ENCODE measurements around the gene MYO16.

MYO16 gene

GRCh38 chr13:108933061-108933460, 303.6 kb downstream of the MYO16 start:
- Histone ChIP-seq H3K9me3 (no peaks in the 10 kb centered on the region), H4K20me1 (no peaks in the 10 kb centered on the region), H3K4me2 (no peak overlapping the region), H3K9ac (no peak overlapping the region), H3K4me3 (no peak overlapping the region), H3K4me1 (no peaks in the 10 kb centered on the region), H3K27ac (no peak overlapping the region), H3K27me3 (no peaks in the 10 kb centered on the region), H3K36me3 (no peaks in the 10 kb centered on the region)
- no peak for TF ChIP-seq Cebpa-rat (IDR thresholded peaks at IDR 0.05)

GRCh38 chr13:108938155-108938554, 308.7 kb downstream of the MYO16 start:
- Histone ChIP-seq H4K20me1 (no peaks in the 10 kb centered on the region), H3K4me3 (no peak overlapping the region), H3K27ac (no peak overlapping the region), H3K9ac (no peak overlapping the region), H3K9me3 (peaks cover 4% of the 10 kb centered on the region; the same call in 1 of the 2 replicates), H3K4me2 (no peak overlapping the region), H3K27me3 (no peaks in the 10 kb centered on the region), H3K36me3 (no peaks in the 10 kb centered on the region), H3K4me1 (no peaks in the 10 kb centered on the region)
- TF ChIP-seq Cebpa-rat (IDR thresholded peaks at IDR 0.05) = no peak

GRCh38 chr13:108940121-108940520, 310.7 kb downstream of the MYO16 start:
- H3K4me2 ChIP-seq = no peak overlapping the region
- no peak overlapping the region for H3K9ac ChIP-seq
- H3K36me3 ChIP-seq = no peaks in the 10 kb centered on the region
- no peak overlapping the region for H3K4me3 ChIP-seq
- H4K20me1 ChIP-seq = no peaks in the 10 kb centered on the region
- TF ChIP-seq Cebpa-rat (IDR thresholded peaks at IDR 0.05) = no peak
- H3K27me3 ChIP-seq = no peaks in the 10 kb centered on the region
- no peaks in the 10 kb centered on the region for H3K4me1 ChIP-seq
- peaks cover 4% of the 10 kb centered on the region; the same call in 1 of the 2 replicates for H3K9me3 ChIP-seq
- H3K27ac ChIP-seq = no peak overlapping the region

- Histone ChIP-seq H3K9me3 (no peaks in the 10 kb centered on the region), H3K4me3 (no peak overlapping the region), H3K4me2 (no peak overlapping the region), H3K9ac (no peak overlapping the region), H3K36me3 (no peaks in the 10 kb centered on the region), H3K27me3 (no peaks in the 10 kb centered on the region), H3K4me1 (no peaks in the 10 kb centered on the region), H3K27ac (no peak overlapping the region), H4K20me1 (no peaks in the 10 kb centered on the region)
- no peak for TF ChIP-seq Cebpa-rat (IDR thresholded peaks at IDR 0.05)
Measured at GRCh38 chr13:108943842-108944241, 314.4 kb downstream of the MYO16 start.

- Histone ChIP-seq H3K36me3 (no peaks in the 10 kb centered on the region), H3K27ac (no peak overlapping the region), H3K27me3 (no peaks in the 10 kb centered on the region), H3K9ac (no peak overlapping the region), H3K4me2 (no peak overlapping the region), H3K4me1 (no peaks in the 10 kb centered on the region), H3K4me3 (no peak overlapping the region), H3K9me3 (no peaks in the 10 kb centered on the region), H4K20me1 (no peaks in the 10 kb centered on the region)
- no peak for TF ChIP-seq Cebpa-rat (IDR thresholded peaks at IDR 0.05)
Measured at GRCh38 chr13:108944760-108945159, 315.3 kb downstream of the MYO16 start.

GRCh38 chr13:108947551-108948030, 318.2 kb downstream of the MYO16 start:
- no peaks in the 10 kb centered on the region for H3K9me3 ChIP-seq
- no peak for TF ChIP-seq Cebpa-rat (IDR thresholded peaks at IDR 0.05)
- no peaks in the 10 kb centered on the region for H3K27me3 ChIP-seq
- no peaks in the 10 kb centered on the region for H4K20me1 ChIP-seq
- no peaks in the 10 kb centered on the region for H3K4me1 ChIP-seq
- H3K4me2 ChIP-seq = no peak overlapping the region
- H3K9ac ChIP-seq = no peak overlapping the region
- H3K27ac ChIP-seq = no peak overlapping the region
- H3K4me3 ChIP-seq = no peak overlapping the region
- H3K36me3 ChIP-seq = no peaks in the 10 kb centered on the region

GRCh38 chr13:108948251-108948671, 318.9 kb downstream of the MYO16 start:
- Histone ChIP-seq H3K27me3 (no peaks in the 10 kb centered on the region), H3K36me3 (no peaks in the 10 kb centered on the region), H3K27ac (no peak overlapping the region), H3K4me3 (no peak overlapping the region), H3K9me3 (no peaks in the 10 kb centered on the region), H4K20me1 (no peaks in the 10 kb centered on the region), H3K4me2 (no peak overlapping the region), H3K4me1 (no peaks in the 10 kb centered on the region), H3K9ac (no peak overlapping the region)
- no peak for TF ChIP-seq Cebpa-rat (IDR thresholded peaks at IDR 0.05)

- no peaks in the 10 kb centered on the region for H3K36me3 ChIP-seq
- H3K9me3 ChIP-seq = no peaks in the 10 kb centered on the region
- no peak overlapping the region for H3K4me3 ChIP-seq
- H3K27me3 ChIP-seq = no peaks in the 10 kb centered on the region
- H3K9ac ChIP-seq = no peak overlapping the region
- H3K4me1 ChIP-seq = no peaks in the 10 kb centered on the region
- H4K20me1 ChIP-seq = no peaks in the 10 kb centered on the region
- TF ChIP-seq Cebpa-rat (IDR thresholded peaks at IDR 0.05) = no peak
- no peak overlapping the region for H3K4me2 ChIP-seq
- no peak overlapping the region for H3K27ac ChIP-seq
Measured at GRCh38 chr13:108950333-108951010, 321.1 kb downstream of the MYO16 start.

- no peaks in the 10 kb centered on the region for H4K20me1 ChIP-seq
Measured at GRCh38 chr13:108955741-108956140, 326.3 kb downstream of the MYO16 start.

GRCh38 chr13:108957369-108958012, 328.1 kb downstream of the MYO16 start:
- no peaks in the 10 kb centered on the region for H3K27me3 ChIP-seq
- H3K9me3 ChIP-seq = no peaks in the 10 kb centered on the region
- H4K20me1 ChIP-seq = no peaks in the 10 kb centered on the region
- H3K4me2 ChIP-seq = no peak overlapping the region
- 0 out of 2 replicates have a peak, but pooled peaks cover 9% of the 10 kb centered on the region for H3K4me1 ChIP-seq
- H3K36me3 ChIP-seq = no peaks in the 10 kb centered on the region
- no peak for TF ChIP-seq Cebpa-rat (IDR thresholded peaks at IDR 0.05)
- no peak overlapping the region for H3K9ac ChIP-seq
- H3K27ac ChIP-seq = no peak overlapping the region
- no peak overlapping the region for H3K4me3 ChIP-seq

More at GRCh38 chr13:108955741-108956140, 326.3 kb downstream of the MYO16 start:
- Histone ChIP-seq H3K9me3 (no peaks in the 10 kb centered on the region), H3K27me3 (no peaks in the 10 kb centered on the region), H3K27ac (no peak overlapping the region), H3K4me3 (no peak overlapping the region), H3K36me3 (no peaks in the 10 kb centered on the region), H3K4me2 (no peak overlapping the region), H3K9ac (no peak overlapping the region), H3K4me1 (0 out of 2 replicates have a peak, but pooled peaks cover 9% of the 10 kb centered on the region)
- TF ChIP-seq Cebpa-rat (IDR thresholded peaks at IDR 0.05) = no peak
